Kidney glomerular epithelial cell (primary cell): ENCODE measurements around the gene HUNK.
"Not testable (repeated sequence)": the region's sequence is repeated elsewhere in the genome, so short reads cannot be mapped to it uniquely, and the experiment has no call there.

Experiments
- DNase-seq: peaks from one replicate; lab custom pipeline; 2025; lab: John Stamatoyannopoulos, UW

HUNK gene

DNA sequence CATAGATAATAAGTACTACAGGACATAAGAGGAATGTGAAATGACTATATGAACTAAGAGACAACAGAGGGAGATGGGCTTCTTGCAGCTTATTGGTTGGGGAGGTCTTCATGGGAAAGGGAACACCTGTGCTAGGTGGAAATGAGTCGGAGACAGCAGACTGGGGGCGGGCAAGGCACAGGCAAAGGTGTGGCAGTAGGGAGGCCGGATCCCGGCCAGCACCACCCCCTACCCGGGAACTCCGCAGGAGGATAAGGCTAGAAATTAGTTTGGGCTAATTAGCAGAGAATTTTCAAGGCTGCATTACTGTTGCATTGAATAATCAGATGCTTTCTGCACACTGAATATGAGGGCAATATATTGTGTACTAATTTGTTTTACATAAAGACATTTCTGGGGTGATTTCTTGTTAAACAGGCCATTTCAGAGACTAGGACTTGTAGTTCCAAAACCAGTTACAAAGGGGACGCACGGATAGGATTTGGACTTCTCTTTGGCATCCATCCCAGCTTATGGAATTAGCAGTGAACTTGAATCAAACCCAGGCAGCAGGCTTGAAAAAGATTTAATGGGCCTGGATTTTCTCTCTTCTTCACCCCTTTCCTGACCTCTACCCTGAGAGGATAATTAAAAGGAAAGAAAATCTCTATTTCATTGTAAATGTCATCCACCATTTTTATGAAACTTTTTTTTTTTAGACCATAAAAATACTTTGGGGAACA, 2.2 kb upstream of the HUNK start:
- DNase-seq, result no peak

GRCh38 chr21:31871371-31871770, 1.4 kb upstream of the HUNK start:
- DNase-seq, result not testable (repeated sequence)

- no peak for DNase-seq
Measured at GRCh38 chr21:31872072-31872451, 758 bp upstream of the HUNK start.

GRCh38 chr21:31873275-31873695, 465 bp downstream of the HUNK start:
- no peak for DNase-seq

DNA sequence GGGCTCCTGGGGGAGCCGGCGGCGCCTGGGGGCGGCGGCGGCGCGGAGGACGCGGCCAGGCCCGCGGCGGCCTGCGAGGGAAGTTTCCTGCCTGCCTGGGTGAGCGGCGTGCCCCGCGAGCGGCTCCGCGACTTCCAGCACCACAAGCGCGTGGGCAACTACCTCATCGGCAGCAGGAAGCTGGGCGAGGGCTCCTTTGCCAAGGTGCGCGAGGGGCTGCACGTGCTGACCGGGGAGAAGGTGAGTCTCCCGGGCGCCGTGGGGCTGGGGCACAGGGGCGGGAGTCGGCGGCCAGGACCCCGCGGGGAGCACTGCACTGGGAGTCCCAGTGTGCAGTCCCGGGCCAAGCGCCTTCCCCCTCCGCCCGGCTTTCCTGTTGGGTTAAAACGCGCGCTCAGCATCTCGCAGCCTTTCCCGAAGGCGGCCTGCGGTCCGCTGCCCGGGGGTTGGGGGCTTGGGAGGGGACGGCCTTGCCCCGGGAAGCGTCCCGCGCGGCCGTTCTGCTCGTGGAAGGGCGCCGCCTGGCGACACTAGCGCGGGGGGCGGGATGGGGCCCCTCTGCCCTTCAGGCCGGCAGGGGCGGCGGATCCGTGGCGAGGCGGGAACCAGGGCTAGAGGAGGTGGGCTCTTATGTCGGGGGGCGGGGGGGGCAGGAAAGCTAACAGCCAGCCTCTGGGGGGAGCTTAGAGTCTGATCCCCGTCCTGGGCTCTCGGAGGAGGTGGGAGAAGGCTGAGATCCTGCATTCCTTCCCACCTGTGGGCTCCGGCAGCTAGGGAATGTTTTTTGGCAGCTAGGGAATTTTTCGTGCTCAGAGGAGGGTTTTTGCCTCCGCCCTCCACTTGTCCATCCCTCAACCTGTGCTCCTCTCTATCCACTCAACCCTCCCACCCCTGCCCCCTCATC, 1.1 kb downstream of the HUNK start:
- peak; percentile 10 for DNase-seq

GRCh38 chr21:31874812-31875212, 2.0 kb downstream of the HUNK start:
- DNase-seq, result no peak

DNA sequence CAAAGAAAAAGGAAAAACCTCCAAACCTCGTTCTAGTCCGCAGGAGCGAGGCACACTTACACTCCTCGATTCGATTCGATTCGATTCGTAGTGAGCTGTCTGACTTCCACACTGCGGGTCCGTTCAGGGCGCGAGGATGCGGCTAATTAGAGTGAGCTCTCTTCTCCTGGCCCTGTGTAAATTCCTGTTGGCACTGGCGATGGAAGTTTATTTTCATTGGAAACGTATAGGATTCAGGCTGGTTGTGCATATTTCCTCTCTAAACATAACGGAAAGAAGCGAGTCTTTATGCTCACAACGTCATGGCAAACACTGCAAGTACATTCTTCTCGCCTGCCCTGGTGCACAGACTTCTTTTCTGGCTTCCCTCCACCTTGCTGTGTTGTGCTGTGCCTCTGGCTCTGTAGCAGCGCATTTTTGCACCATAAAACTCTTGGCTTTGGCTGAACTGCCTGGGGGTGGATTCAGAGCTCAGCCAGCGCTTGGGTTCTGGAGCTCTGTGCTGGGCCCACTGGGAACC, 2.7 kb downstream of the HUNK start:
- DNase-seq, result no peak

GRCh38 chr21:31877463-31877957, 4.7 kb downstream of the HUNK start:
- no peak for DNase-seq

- peak; percentile 10 for DNase-seq
Measured at GRCh38 chr21:31878831-31879230, 6.0 kb downstream of the HUNK start.

DNA sequence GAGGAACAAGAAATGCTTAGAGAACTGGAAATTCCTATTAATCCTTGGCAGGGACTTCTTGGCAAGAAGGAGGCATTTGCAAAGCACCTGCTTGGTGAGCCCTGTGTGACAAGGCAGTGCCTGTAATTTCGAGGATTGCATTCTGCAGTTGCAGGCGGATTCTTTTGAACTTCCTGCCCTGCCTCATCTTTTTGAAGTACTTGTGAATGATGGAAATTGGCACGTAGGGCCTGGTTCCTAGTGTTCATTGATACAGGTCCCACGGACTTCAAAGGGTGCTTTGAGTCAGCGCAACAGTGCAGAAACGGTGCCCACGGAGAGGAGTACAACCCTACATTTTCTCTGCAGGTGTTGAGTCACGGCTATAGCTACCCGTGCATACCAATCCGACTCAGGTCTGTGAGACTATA, 6.4 kb downstream of the HUNK start:
- no peak for DNase-seq

- DNase-seq, result no peak
Measured at GRCh38 chr21:31879911-31880310, 7.1 kb downstream of the HUNK start.

GRCh38 chr21:31880816-31881215, 8.0 kb downstream of the HUNK start:
- no peak for DNase-seq

- no peak for DNase-seq
Measured at GRCh38 chr21:31882711-31883110, 9.9 kb downstream of the HUNK start.

DNA sequence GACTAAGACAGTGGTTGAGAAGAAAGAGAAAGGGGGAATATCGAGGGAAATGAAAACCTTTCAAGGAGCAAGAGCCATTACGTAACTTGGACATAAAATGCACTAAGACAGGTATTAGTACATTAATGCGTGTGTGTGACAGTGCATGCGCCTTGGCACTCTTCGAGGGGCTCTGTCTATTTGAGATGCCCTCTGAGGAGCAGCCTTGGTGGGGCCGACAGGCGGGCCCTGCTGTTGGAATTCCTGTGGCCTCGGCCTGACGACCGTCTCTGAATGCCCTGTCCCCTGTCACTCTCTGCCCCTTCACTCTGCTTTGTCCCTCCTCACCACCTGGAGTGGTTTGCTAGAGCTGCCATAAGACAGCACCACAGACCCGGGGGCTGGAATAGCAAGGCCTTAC, 12.3 kb downstream of the HUNK start:
- no peak for DNase-seq

GRCh38 chr21:31886915-31887314, 14.1 kb downstream of the HUNK start:
- no peak for DNase-seq

DNA sequence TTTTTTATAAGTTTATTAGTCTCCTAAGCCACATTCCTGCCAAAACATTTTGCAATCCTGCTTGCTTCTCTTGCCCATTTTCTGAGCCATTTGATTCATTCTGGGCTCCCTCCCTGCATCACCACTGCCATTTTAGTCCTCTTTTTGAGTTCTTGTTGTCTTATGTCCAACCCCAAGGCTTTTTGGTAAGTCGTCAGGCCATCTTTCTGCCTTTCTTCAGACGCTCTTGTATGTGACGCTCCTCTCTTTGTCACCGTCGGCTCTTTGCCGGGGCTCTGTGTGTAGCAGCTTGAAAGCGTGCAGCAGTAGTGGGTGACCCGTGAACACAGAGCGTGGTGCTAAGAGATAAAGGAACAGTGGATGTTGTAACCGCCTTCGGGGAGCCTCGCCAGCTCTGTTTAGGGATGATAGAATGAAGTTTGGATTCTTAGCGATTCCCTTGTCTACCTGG, 14.6 kb downstream of the HUNK start:
- no peak for DNase-seq

- peak; percentile 78 for DNase-seq
Measured at GRCh38 chr21:31888936-31889371, 16.1 kb downstream of the HUNK start.

DNA sequence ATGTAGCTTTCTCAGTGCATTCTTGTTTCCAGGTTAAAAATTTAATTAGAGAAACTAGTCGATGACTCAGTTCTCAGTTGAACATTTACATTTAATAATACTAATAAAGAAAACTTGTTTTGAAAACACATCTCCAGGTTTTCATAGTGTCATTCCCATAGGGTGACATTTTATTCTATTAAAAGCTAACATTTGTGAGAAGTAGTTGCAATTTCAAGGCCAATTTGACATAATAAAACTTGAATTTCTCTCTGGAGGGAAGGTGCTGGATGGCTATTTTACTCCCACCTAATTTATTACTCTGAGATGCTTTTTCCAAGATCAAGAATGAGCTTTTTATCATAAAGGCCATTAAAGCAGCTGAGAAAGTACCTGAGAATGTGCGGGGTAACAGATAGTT, 16.6 kb downstream of the HUNK start:
- DNase-seq, result no peak

DNA sequence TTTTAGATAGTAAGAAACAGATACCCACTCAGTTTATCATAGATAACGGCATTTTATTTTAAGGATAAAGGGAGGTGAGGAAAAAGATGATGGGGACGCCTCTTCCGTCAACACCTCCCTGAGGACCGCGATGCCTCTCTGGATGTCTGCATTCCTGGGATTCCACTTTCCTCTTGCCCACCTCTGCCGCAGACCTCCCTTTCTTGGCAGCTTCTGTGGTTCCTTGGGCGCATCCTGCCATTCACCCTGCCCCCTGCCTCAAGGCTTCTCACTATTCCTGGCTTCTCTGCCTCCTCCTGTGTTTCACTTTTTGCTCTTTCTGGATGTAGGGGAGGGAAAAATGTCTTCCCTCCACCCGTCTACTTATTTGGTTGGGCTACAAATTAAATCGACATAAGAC, 19.9 kb downstream of the HUNK start:
- peak; percentile 15 for DNase-seq

- DNase-seq, result no peak
Measured at GRCh38 chr21:31893851-31894415, 21.1 kb downstream of the HUNK start.

- no peak for DNase-seq
Measured at GRCh38 chr21:31894457-31894856, 21.6 kb downstream of the HUNK start.

DNA sequence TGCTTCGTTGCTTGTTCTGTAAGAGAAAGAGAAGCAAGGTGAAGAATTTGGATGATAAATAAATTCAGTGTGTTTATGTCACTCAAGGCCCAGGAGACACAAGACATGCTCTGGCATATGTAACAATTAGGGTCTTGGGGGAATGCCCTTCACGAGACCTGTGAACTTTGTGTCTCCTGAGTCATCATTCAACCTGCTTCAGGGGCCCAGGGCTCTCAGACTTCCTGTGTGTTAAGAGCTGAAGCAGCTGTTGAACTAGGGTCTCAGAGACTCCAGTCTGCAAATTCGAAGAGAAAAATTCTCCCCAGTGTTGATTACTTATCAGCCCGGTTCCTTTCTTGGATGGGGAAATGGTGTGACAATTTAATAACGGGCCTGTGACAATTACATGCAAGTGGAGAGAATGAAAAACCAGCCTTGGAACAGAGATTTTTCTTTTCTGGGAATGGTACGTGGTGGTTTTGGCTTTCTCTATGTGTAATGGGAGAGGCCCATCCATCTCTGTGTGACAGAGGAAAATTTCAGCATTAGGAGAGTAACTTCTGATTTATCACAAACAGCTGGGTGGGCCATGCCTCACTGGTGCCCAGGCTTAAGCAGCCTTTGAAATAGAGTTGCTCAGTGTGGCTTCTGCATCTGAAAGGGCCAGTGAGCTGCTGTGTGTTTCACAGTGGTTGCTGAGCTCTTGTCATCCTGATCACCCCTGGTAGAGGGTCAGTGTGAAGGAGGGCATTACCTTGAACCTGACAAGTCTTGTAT, 22.4 kb downstream of the HUNK start:
- no peak for DNase-seq
